Mammary epithelial cell (primary cell): Measurements from ENCODE around the gene CAST.

Source experiments
- CTCF ChIP-seq, 2 donors: IDR thresholded peaks in 1 of 2; conservative IDR thresholded peaks in 1 of 2; 2 replicates each; pipeline ENCODE4 v1.5.1; 2011 to 2012; ENCODE audit warnings: inconsistent platforms in 2 of 2, low read length in 2 of 2, mild to moderate bottlenecking in 2 of 2, control low read depth in 1 of 2, low read depth in 1 of 2; ENCODE audit not compliant: insufficient read depth in 1 of 2; ENCODE audit errors: extremely low read depth in 1 of 2
- EZH2 ChIP-seq: IDR thresholded peaks from 2 replicates; pipeline ENCODE4 v1.6.1; 2012; ENCODE audit warnings: low read length, inconsistent platforms, borderline replicate concordance

GRCh38 chr5:96673127-96673526, 11.0 kb downstream of the CAST start:
- TF ChIP-seq EZH2 (no peak), CTCF (conservative IDR thresholded peaks at IDR 0.05 in 1 of 2, IDR thresholded peaks at IDR 0.05 in 1 of 2; ENCODE audit: extremely low read depth in 1 of 2, insufficient read depth in 1 of 2, low read depth in 1 of 2, low read length in 2 of 2) (no peak)
